A549 (cell line): ENCODE results near the gene XRCC5.

Experiments
- MYC ChIP-seq: IDR thresholded peaks from 2 replicates; pipeline ENCODE4 v1.6.1; 2012; ENCODE audit warnings: mild to moderate bottlenecking, inconsistent platforms, low read length, improper control_type of control experiment, borderline replicate concordance
- TF ChIP-seq, protein P1 (sequence below): fragments of >200 bp; sonication (Bioruptor Twin); formaldehyde crosslinking; IDR thresholded peaks from 3 replicates; pipeline ENCODE4 v1.5.1; 2016

- TF ChIP-seq MYC, result no peak
- TF ChIP-seq, protein P1, sequence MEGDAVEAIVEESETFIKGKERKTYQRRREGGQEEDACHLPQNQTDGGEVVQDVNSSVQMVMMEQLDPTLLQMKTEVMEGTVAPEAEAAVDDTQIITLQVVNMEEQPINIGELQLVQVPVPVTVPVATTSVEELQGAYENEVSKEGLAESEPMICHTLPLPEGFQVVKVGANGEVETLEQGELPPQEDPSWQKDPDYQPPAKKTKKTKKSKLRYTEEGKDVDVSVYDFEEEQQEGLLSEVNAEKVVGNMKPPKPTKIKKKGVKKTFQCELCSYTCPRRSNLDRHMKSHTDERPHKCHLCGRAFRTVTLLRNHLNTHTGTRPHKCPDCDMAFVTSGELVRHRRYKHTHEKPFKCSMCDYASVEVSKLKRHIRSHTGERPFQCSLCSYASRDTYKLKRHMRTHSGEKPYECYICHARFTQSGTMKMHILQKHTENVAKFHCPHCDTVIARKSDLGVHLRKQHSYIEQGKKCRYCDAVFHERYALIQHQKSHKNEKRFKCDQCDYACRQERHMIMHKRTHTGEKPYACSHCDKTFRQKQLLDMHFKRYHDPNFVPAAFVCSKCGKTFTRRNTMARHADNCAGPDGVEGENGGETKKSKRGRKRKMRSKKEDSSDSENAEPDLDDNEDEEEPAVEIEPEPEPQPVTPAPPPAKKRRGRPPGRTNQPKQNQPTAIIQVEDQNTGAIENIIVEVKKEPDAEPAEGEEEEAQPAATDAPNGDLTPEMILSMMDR, result no peak
These were observed 56.6 kb downstream of the XRCC5 start for GRCh38 chr2:216165711-216166110.
